HepG2 (cell line): ENCODE results near the gene CCDC30. TPM values are rescaled to one million over a fixed set of nuclear protein-coding genes. Genes with fewer than 3 reads are reported as not detected.

Experiments
- AHR ChIP-seq: IDR thresholded peaks from 2 replicates; pipeline ENCODE4 v1.6.1; 2018; ENCODE audit warnings: missing genetic modification reagents, missing compliant biosample characterization
- KAT8 ChIP-seq: IDR thresholded peaks from 2 replicates; pipeline ENCODE4 v1.6.1; 2016; ENCODE audit warnings: missing genetic modification reagents, missing compliant biosample characterization
- PRDM4 ChIP-seq: sonication (generic); formaldehyde crosslinking; IDR thresholded peaks from 2 replicates; pipeline ENCODE4 v1.9.0; 2021; ENCODE audit warnings: missing genetic modification reagents, borderline replicate concordance
- SMAD3 ChIP-seq: sonication (generic); formaldehyde crosslinking; IDR thresholded peaks from 2 replicates; pipeline ENCODE4 v1.4.0; 2020; ENCODE audit warnings: missing genetic modification reagents
- TOE1 ChIP-seq: sonication (generic); formaldehyde crosslinking; IDR thresholded peaks from 2 replicates; pipeline ENCODE4 v1.4.0; 2020; ENCODE audit warnings: mild to moderate bottlenecking, missing genetic modification reagents
- ZBTB20 ChIP-seq: sonication (generic); formaldehyde crosslinking; IDR thresholded peaks from 2 replicates; pipeline ENCODE4 v1.8.1; 2023; ENCODE audit warnings: missing genetic modification reagents, low read depth, mild to moderate bottlenecking, borderline replicate concordance
- ZNF253 ChIP-seq: sonication (generic); formaldehyde crosslinking; IDR thresholded peaks from 2 replicates; pipeline ENCODE4 v1.8.0; 2022; ENCODE audit warnings: mild to moderate bottlenecking, missing genetic modification reagents, borderline replicate concordance
- ZNF564 ChIP-seq: sonication (generic); formaldehyde crosslinking; IDR thresholded peaks from 2 replicates; pipeline ENCODE4 v1.8.1; 2023; ENCODE audit warnings: mild to moderate bottlenecking, missing genetic modification reagents
- ZNF800 ChIP-seq: sonication (generic); formaldehyde crosslinking; IDR thresholded peaks from 2 replicates; pipeline ENCODE4 v1.4.0; 2020; ENCODE audit warnings: missing genetic modification reagents
- ZSCAN12 ChIP-seq: sonication (generic); formaldehyde crosslinking; IDR thresholded peaks from 2 replicates; pipeline ENCODE4 v1.9.0; 2021; ENCODE audit warnings: mild to moderate bottlenecking, missing genetic modification reagents
- polyA plus RNA-seq, 8 experiments: library from polyadenylated mRNA; depleted of rRNA in 3 of 8; stranded (reverse) in 7 of 8; unstranded in 1 of 8; fragments of >200 nt; fragmentation: Illumina TruSeq in 4 of 8; extraction: Trizol in 4 of 8; gene quantifications; 2 replicates each; pipeline versions ENCODE4 v1.2.1 to v1.2.3, GENCODE V29; 2011 to 2016; ENCODE audit warnings: low read depth in 4 of 8, missing spikeins in 1 of 8, mixed read lengths in 1 of 8; ENCODE audit not compliant: insufficient read depth in 1 of 8
- total RNA-seq, 5 experiments: library from RNA; depleted of rRNA; stranded (reverse); fragments of >200 nt; fragmentation: Illumina TruSeq; extraction: Trizol; gene quantifications; 2 replicates each; pipeline ENCODE4 v1.2.3, GENCODE V29; 2016; ENCODE audit warnings: low read depth in 1 of 5
- TF ChIP-seq, protein P1 (sequence below): sonication (generic); formaldehyde crosslinking; IDR thresholded peaks from 2 replicates; pipeline ENCODE4 v1.4.0; 2020; ENCODE audit warnings: missing genetic modification reagents
- TF ChIP-seq, protein P2 (sequence below): sonication (generic); formaldehyde crosslinking; conservative IDR thresholded peaks from 2 replicates; pipeline ENCODE4 v1.8.0; 2022; ENCODE audit warnings: mild to moderate bottlenecking, moderate library complexity, missing genetic modification reagents
- TF ChIP-seq, protein P3 (sequence below): sonication (generic); formaldehyde crosslinking; IDR thresholded peaks from one replicate; pipeline ENCODE4 v1.5.1; 2020; ENCODE audit warnings: mild to moderate bottlenecking, missing genetic modification reagents; ENCODE audit errors: not compliant biosample characterization

The CCDC30 gene
- total and polyA plus RNA-seq, 2 of the 13 experiments (the other 11 are each of a cell fraction or from before 2014, with no cell fraction given), result 0.25 to 0.77 TPM

GRCh38 chr1:42456754-42457089 lies 6.4 kb upstream of the CCDC30 start (continued):
- TF ChIP-seq, protein P1, sequence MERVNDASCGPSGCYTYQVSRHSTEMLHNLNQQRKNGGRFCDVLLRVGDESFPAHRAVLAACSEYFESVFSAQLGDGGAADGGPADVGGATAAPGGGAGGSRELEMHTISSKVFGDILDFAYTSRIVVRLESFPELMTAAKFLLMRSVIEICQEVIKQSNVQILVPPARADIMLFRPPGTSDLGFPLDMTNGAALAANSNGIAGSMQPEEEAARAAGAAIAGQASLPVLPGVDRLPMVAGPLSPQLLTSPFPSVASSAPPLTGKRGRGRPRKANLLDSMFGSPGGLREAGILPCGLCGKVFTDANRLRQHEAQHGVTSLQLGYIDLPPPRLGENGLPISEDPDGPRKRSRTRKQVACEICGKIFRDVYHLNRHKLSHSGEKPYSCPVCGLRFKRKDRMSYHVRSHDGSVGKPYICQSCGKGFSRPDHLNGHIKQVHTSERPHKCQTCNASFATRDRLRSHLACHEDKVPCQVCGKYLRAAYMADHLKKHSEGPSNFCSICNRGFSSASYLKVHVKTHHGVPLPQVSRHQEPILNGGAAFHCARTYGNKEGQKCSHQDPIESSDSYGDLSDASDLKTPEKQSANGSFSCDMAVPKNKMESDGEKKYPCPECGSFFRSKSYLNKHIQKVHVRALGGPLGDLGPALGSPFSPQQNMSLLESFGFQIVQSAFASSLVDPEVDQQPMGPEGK (CRISPR knock-in tag), result no peak
- TF ChIP-seq, protein P2, sequence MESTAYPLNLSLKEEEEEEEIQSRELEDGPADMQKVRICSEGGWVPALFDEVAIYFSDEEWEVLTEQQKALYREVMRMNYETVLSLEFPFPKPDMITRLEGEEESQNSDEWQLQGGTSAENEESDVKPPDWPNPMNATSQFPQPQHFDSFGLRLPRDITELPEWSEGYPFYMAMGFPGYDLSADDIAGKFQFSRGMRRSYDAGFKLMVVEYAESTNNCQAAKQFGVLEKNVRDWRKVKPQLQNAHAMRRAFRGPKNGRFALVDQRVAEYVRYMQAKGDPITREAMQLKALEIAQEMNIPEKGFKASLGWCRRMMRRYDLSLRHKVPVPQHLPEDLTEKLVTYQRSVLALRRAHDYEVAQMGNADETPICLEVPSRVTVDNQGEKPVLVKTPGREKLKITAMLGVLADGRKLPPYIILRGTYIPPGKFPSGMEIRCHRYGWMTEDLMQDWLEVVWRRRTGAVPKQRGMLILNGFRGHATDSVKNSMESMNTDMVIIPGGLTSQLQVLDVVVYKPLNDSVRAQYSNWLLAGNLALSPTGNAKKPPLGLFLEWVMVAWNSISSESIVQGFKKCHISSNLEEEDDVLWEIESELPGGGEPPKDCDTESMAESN, result no peak
- TF ChIP-seq SMAD3 (CRISPR knock-in tag) (no peak), AHR (CRISPR knock-in tag) (no peak), KAT8 (CRISPR knock-in tag) (peak; percentile 89), TOE1 (no peak), PRDM4 (CRISPR knock-in tag) (no peak), ZNF253 (CRISPR knock-in tag) (no peak), ZBTB20 (no peak), ZNF800 (CRISPR knock-in tag) (no peak), ZSCAN12 (CRISPR knock-in tag) (no peak), ZNF564 (CRISPR knock-in tag) (no peak; the same call in 1 of the 2 replicates)
- TF ChIP-seq, protein P3, sequence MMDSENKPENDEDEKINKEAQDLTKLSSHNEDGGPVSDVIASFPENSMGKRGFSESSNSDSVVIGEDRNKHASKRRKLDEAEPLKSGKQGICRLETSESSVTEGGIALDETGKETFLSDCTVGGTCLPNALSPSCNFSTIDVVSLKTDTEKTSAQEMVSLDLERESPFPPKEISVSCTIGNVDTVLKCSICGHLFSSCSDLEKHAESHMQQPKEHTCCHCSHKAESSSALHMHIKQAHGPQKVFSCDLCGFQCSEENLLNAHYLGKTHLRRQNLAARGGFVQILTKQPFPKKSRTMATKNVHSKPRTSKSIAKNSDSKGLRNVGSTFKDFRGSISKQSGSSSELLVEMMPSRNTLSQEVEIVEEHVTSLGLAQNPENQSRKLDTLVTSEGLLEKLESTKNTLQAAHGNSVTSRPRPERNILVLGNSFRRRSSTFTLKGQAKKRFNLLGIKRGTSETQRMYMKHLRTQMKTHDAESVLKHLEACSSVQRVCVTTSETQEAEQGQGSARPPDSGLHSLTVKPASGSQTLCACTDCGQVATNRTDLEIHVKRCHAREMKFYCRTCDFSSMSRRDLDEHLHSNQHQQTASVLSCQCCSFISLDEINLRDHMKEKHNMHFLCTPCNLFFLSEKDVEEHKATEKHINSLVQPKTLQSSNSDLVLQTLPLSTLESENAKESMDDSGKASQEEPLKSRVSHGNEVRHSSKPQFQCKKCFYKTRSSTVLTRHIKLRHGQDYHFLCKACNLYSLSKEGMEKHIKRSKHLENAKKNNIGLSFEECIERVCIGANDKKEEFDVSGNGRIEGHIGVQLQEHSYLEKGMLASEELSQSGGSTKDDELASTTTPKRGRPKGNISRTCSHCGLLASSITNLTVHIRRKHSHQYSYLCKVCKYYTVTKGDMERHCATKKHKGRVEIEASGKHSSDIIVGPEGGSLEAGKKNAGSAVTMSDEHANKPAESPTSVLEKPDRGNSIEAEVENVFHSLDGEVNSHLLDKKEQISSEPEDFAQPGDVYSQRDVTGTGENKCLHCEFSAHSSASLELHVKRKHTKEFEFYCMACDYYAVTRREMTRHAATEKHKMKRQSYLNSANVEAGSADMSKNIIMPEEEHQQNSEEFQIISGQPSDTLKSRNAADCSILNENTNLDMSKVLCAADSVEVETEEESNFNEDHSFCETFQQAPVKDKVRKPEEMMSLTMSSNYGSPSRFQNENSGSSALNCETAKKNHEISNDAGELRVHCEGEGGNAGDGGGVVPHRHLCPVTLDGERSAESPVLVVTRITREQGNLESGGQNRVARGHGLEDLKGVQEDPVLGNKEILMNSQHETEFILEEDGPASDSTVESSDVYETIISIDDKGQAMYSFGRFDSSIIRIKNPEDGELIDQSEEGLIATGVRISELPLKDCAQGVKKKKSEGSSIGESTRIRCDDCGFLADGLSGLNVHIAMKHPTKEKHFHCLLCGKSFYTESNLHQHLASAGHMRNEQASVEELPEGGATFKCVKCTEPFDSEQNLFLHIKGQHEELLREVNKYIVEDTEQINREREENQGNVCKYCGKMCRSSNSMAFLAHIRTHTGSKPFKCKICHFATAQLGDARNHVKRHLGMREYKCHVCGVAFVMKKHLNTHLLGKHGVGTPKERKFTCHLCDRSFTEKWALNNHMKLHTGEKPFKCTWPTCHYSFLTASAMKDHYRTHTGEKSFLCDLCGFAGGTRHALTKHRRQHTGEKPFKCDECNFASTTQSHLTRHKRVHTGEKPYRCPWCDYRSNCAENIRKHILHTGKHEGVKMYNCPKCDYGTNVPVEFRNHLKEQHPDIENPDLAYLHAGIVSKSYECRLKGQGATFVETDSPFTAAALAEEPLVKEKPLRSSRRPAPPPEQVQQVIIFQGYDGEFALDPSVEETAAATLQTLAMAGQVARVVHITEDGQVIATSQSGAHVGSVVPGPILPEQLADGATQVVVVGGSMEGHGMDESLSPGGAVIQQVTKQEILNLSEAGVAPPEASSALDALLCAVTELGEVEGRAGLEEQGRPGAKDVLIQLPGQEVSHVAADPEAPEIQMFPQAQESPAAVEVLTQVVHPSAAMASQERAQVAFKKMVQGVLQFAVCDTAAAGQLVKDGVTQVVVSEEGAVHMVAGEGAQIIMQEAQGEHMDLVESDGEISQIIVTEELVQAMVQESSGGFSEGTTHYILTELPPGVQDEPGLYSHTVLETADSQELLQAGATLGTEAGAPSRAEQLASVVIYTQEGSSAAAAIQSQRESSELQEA (CRISPR knock-in tag), result no peak
